IMR-90 (cell line): Measurements from ENCODE around the gene PSRC1. TPM values are rescaled to one million over a fixed set of nuclear protein-coding genes. Genes with fewer than 3 reads are reported as not detected.

Experiments
- ATAC-seq: fragments of 200-7000 bp; cut with Tn5 transposase; 2 replicates; pipeline ENCODE4 v1.9.1; 2020; ENCODE audit warnings: low read depth, mild to moderate bottlenecking, moderate library complexity
- BruUV-seq: library from RNA; stranded (reverse); fragments of 400-500 nt; replicated peaks from 2 replicates; lab custom pipeline; 2021; lab: Mats Ljungman, UMichigan
- CTCF ChIA-PET: fragments of 300-600 bp; formaldehyde crosslinking; extraction: SDS; loops from one replicate; lab custom pipeline; 2021; ENCODE audit warnings: antibody characterized with exemption; lab: Yijun Ruan, JAX
- POLR2A ChIA-PET: fragments of 300-600 bp; sonication (Branson Sonifier 250); formaldehyde crosslinking; loops from one replicate; lab custom pipeline; 2022; ENCODE audit warnings: antibody characterized with exemption; ENCODE audit not compliant: unreplicated experiment; lab: Charles Lee
- DNase-seq: peaks from one replicate; pipeline ENCODE4 v3.0.0; 2013
- H2AFZ ChIP-seq: replicated peaks from 2 replicates; pipeline ENCODE3; 2013; ENCODE audit warnings: low read length, mild to moderate bottlenecking; ENCODE audit not compliant: poor library complexity
- H2AK5ac ChIP-seq: 2 replicates; pipeline ENCODE4 v1.6.1; 2013; ENCODE audit warnings: low read depth, low read length, inconsistent platforms
- H2AK9ac ChIP-seq: replicated peaks from 2 replicates; pipeline ENCODE3; 2013; ENCODE audit warnings: mild to moderate bottlenecking, low read depth, low read length, moderate library complexity; ENCODE audit not compliant: poor library complexity
- H2BK120ac ChIP-seq: 2 replicates; pipeline ENCODE4 v1.6.1; 2013; ENCODE audit warnings: low read depth, low read length, inconsistent platforms
- H2BK15ac ChIP-seq: 3 replicates; pipeline ENCODE4 v1.6.1; 2013; ENCODE audit warnings: low read depth, low read length, inconsistent platforms
- H2BK20ac ChIP-seq: 2 replicates; pipeline ENCODE4 v1.6.1; 2013; ENCODE audit warnings: low read depth, mild to moderate bottlenecking, inconsistent platforms, low read length, moderate library complexity
- H2BK5ac ChIP-seq: 2 replicates; pipeline ENCODE4 v1.6.1; 2013; ENCODE audit warnings: mild to moderate bottlenecking, low read depth, low read length, inconsistent platforms; ENCODE audit not compliant: poor library complexity, severe bottlenecking
- H3K14ac ChIP-seq: replicated peaks from 2 replicates; pipeline ENCODE4 v1.6.1; 2013; ENCODE audit warnings: low read depth, low read length, inconsistent platforms
- H3K18ac ChIP-seq: 2 replicates; pipeline ENCODE4 v1.6.1; 2013; ENCODE audit warnings: low read depth, low read length, control low read depth
- H3K23ac ChIP-seq: 2 replicates; pipeline ENCODE4 v1.6.1; 2013; ENCODE audit warnings: low read depth, low read length, inconsistent platforms
- H3K27ac ChIP-seq: 2 replicates; pipeline ENCODE4 v1.5.1; 2013; ENCODE audit warnings: mild to moderate bottlenecking, control low read depth, low read length; ENCODE audit not compliant: insufficient read depth
- H3K27me3 ChIP-seq: 2 replicates; pipeline ENCODE4 v1.6.1; 2013; ENCODE audit warnings: low read length; ENCODE audit not compliant: control insufficient read depth, insufficient read depth
- H3K36me3 ChIP-seq: 2 replicates; pipeline ENCODE4 v1.6.1; 2013; ENCODE audit warnings: low read length, mixed read lengths; ENCODE audit not compliant: control insufficient read depth, insufficient read depth
- H3K4ac ChIP-seq: 2 replicates; pipeline ENCODE4 v1.6.1; 2013; ENCODE audit warnings: low read depth, low read length, inconsistent platforms
- H3K4me1 ChIP-seq: 2 replicates; pipeline ENCODE4 v1.6.1; 2013; ENCODE audit warnings: low read length, mixed read lengths; ENCODE audit not compliant: control insufficient read depth, insufficient read depth
- H3K4me2 ChIP-seq: 2 replicates; pipeline ENCODE4 v1.6.1; 2013; ENCODE audit warnings: low read depth, mild to moderate bottlenecking, control low read depth, low read length, moderate library complexity
- H3K4me3 ChIP-seq: 2 replicates; pipeline ENCODE4 v1.5.1; 2013; ENCODE audit warnings: low read depth, mild to moderate bottlenecking, control low read depth, low read length, moderate library complexity; ENCODE audit not compliant: insufficient read depth
- H3K56ac ChIP-seq: 2 replicates; pipeline ENCODE4 v1.6.1; 2013; ENCODE audit warnings: low read length, inconsistent platforms; ENCODE audit not compliant: insufficient read depth; ENCODE audit errors: extremely low read depth
- H3K79me1 ChIP-seq, 2 experiments: 2 replicates each; pipeline ENCODE4 v1.6.1; 2013; ENCODE audit warnings: low read length in 2 of 2, inconsistent platforms in 1 of 2, low read depth in 1 of 2
- H3K9ac ChIP-seq: 2 replicates; pipeline ENCODE4 v1.6.1; 2013; ENCODE audit warnings: low read depth, low read length, control low read depth
- H3K9me1 ChIP-seq: 2 replicates; pipeline ENCODE4 v1.6.1; 2013; ENCODE audit warnings: low read length, inconsistent platforms; ENCODE audit not compliant: insufficient read depth
- H3K9me3 ChIP-seq: 2 replicates; pipeline ENCODE4 v1.6.1; 2013; ENCODE audit warnings: low read length; ENCODE audit not compliant: control insufficient read depth, insufficient read depth
- H4K20me1 ChIP-seq: 2 replicates; pipeline ENCODE4 v1.6.1; 2013; ENCODE audit warnings: low read length, inconsistent platforms; ENCODE audit not compliant: insufficient read depth
- H4K5ac ChIP-seq: 2 replicates; pipeline ENCODE4 v1.6.1; 2013; ENCODE audit warnings: mild to moderate bottlenecking, low read depth, low read length, control low read depth
- H4K8ac ChIP-seq, 2 experiments: 2 replicates each; pipeline ENCODE4 v1.6.1; 2013; ENCODE audit warnings: low read depth in 2 of 2, low read length in 2 of 2, control low read depth in 1 of 2, inconsistent platforms in 1 of 2
- H4K91ac ChIP-seq: 2 replicates; pipeline ENCODE4 v1.6.1; 2013; ENCODE audit warnings: low read depth, low read length, inconsistent platforms; ENCODE audit not compliant: insufficient read depth
- BHLHE40 ChIP-seq: fragments of 150-350 bp; IDR thresholded peaks from 2 replicates; pipeline ENCODE4 v1.6.1; 2016; ENCODE audit warnings: mild to moderate bottlenecking, low read depth, low read length
- CEBPB ChIP-seq: IDR thresholded peaks from 2 replicates; pipeline ENCODE4 v1.6.1; 2012; ENCODE audit warnings: low read depth, low read length, improper control_type of control experiment
- CHD1 ChIP-seq: IDR thresholded peaks from 2 replicates; pipeline ENCODE4 v1.6.1; 2012; ENCODE audit warnings: low read depth, low read length, improper control_type of control experiment
- MAFK ChIP-seq: IDR thresholded peaks from 2 replicates; pipeline ENCODE4 v1.6.1; 2012; ENCODE audit warnings: low read depth, low read length, improper control_type of control experiment
- MAZ ChIP-seq: IDR thresholded peaks from 2 replicates; pipeline ENCODE4 v1.6.1; 2012; ENCODE audit warnings: low read depth, mild to moderate bottlenecking, low read length, improper control_type of control experiment, moderate library complexity, borderline replicate concordance
- NFE2L2 ChIP-seq: fragments of 150-350 bp; IDR thresholded peaks from 2 replicates; pipeline ENCODE4 v1.6.1; 2016; ENCODE audit warnings: low read depth, mild to moderate bottlenecking, low read length
- POLR2A ChIP-seq: IDR thresholded peaks from 2 replicates; pipeline ENCODE4 v1.6.1; 2012; ENCODE audit warnings: mild to moderate bottlenecking, low read depth, low read length
- RCOR1 ChIP-seq: IDR thresholded peaks from 2 replicates; pipeline ENCODE4 v1.6.1; 2012; ENCODE audit warnings: mild to moderate bottlenecking, low read length, improper control_type of control experiment; ENCODE audit not compliant: insufficient replicate concordance
- RFX5 ChIP-seq: IDR thresholded peaks from 2 replicates; pipeline ENCODE4 v1.8.0; 2012; ENCODE audit warnings: low read depth, mild to moderate bottlenecking, low read length, moderate library complexity
- SMC3 ChIP-seq: fragments of 150-350 bp; IDR thresholded peaks from 2 replicates; pipeline ENCODE4 v1.6.1; 2016; ENCODE audit warnings: low read depth, mild to moderate bottlenecking, antibody characterized with exemption, low read length, moderate library complexity
- WGBS, 2 experiments: methylation state at CpG; one replicate each; pipeline versions ENCODE4 v1.1.5 to v1.1.7; 2013; ENCODE audit warnings: missing lambda C conversion rate in 2 of 2; ENCODE audit not compliant: insufficient read length in 1 of 2; ENCODE audit errors: extremely low coverage in 2 of 2; 5-methylcytosine and 5-hydroxymethylcytosine counted together
- dilution Hi-C: fragments of 300-500 bp; cut with HindIII; formaldehyde crosslinking; loops from one replicate; pipeline ENCODE4 v1.14.3; 2018; ENCODE audit warnings: low sequenced_read_pairs; ENCODE audit not compliant: unreplicated experiment
- in situ Hi-C: fragments of 300-500 bp; cut with MboI; formaldehyde crosslinking; loops from 3 replicates; pipeline ENCODE4 v1.14.3; 2019; ENCODE audit warnings: low sequenced_read_pairs, inconsistent platforms, mixed read lengths
- intact Hi-C: fragments of 100-400 bp; cut with micrococcal nuclease; formaldehyde crosslinking; loops from 2 replicates; pipeline ENCODE4 v1.10.0; 2022
- polyA plus RNA-seq, 3 experiments: library from polyadenylated mRNA; depleted of rRNA; stranded (reverse); fragments of >200 nt; gene quantifications; 2 replicates each; pipeline ENCODE4 v1.2.3, GENCODE V29; 2012; ENCODE audit warnings: low replicate concordance in 1 of 3
- total RNA-seq: library from RNA; depleted of rRNA; stranded (reverse); fragments of >200 nt; gene quantifications from 2 replicates; pipeline ENCODE4 v1.2.3, GENCODE V29; 2012
- TF ChIP-seq, protein P1 (sequence below): conservative IDR thresholded peaks from 2 replicates; pipeline ENCODE4 v1.5.1; 2012; ENCODE audit warnings: mild to moderate bottlenecking, low read depth, low read length, improper control_type of control experiment
- TF ChIP-seq, protein P2 (sequence below): fragments of 150-350 bp; IDR thresholded peaks from 2 replicates; pipeline ENCODE4 v1.6.1; 2017; ENCODE audit warnings: mild to moderate bottlenecking, antibody characterized with exemption, low read length, low read depth
- TF ChIP-seq, protein P3 (sequence below): fragments of 150-350 bp; IDR thresholded peaks from 2 replicates; pipeline ENCODE4 v1.6.1; 2016; ENCODE audit warnings: low read depth, mild to moderate bottlenecking, low read length, moderate library complexity, borderline replicate concordance

PSRC1 gene
- total and polyA plus RNA-seq, 2 of the 4 experiments (the other 2 are of a cell fraction), result 34.6 to 40.3 TPM

DNA sequence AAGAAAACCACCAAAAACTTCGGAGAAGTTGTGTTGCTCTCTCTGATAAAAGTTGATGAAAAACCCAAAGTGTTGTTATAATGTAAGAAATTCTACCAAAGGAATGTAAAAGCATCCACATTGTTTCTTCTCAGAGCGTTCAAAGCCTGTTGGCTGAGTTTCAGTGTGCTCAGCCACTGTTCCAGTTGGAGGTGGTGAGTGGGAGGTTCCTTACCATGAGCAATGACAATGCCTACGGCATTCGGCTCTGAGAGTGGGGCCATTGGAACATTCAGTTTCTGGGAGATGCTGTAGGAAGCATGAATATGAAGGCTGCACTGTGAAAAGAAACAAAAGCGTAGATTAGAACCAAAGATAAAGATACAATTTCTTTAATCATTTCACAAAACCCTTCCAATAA lies 44.3 kb upstream of the PSRC1 start:
- no peak overlapping the region for H2BK20ac ChIP-seq
- ChIA-PET POLR2A (no interaction called here), CTCF (no interaction called here)
- H3K9me3 ChIP-seq, result peaks cover 3% of the 10 kb centered on the region
- no peak overlapping the region for H3K56ac ChIP-seq
- H2AFZ ChIP-seq, result no peak overlapping the region
- no peak overlapping the region for H3K23ac ChIP-seq
- H4K20me1 ChIP-seq, result no peaks in the 10 kb centered on the region
- H4K8ac ChIP-seq, result no peak overlapping the region
- H3K4me3 ChIP-seq, result no peak overlapping the region
- no peak overlapping the region for H3K27ac ChIP-seq
- H4K5ac ChIP-seq, result no peak overlapping the region
- ATAC-seq, result no peak
- H2BK5ac ChIP-seq, result no peak overlapping the region
- peaks cover 0 to 2% of the 10 kb centered on the region in 2 experiments; a peak in 1 of 4 replicates for H3K79me1 ChIP-seq
- H3K14ac ChIP-seq, result no peak overlapping the region
- TF ChIP-seq BHLHE40 (no peak), CEBPB (no peak), MAZ (no peak), NFE2L2 (no peak), MAFK (no peak), CHD1 (no peak), POLR2A (no peak), RCOR1 (no peak), RFX5 (no peak), SMC3 (no peak)
- TF ChIP-seq, protein P1, sequence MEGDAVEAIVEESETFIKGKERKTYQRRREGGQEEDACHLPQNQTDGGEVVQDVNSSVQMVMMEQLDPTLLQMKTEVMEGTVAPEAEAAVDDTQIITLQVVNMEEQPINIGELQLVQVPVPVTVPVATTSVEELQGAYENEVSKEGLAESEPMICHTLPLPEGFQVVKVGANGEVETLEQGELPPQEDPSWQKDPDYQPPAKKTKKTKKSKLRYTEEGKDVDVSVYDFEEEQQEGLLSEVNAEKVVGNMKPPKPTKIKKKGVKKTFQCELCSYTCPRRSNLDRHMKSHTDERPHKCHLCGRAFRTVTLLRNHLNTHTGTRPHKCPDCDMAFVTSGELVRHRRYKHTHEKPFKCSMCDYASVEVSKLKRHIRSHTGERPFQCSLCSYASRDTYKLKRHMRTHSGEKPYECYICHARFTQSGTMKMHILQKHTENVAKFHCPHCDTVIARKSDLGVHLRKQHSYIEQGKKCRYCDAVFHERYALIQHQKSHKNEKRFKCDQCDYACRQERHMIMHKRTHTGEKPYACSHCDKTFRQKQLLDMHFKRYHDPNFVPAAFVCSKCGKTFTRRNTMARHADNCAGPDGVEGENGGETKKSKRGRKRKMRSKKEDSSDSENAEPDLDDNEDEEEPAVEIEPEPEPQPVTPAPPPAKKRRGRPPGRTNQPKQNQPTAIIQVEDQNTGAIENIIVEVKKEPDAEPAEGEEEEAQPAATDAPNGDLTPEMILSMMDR, result no peak
- TF ChIP-seq, protein P2, sequence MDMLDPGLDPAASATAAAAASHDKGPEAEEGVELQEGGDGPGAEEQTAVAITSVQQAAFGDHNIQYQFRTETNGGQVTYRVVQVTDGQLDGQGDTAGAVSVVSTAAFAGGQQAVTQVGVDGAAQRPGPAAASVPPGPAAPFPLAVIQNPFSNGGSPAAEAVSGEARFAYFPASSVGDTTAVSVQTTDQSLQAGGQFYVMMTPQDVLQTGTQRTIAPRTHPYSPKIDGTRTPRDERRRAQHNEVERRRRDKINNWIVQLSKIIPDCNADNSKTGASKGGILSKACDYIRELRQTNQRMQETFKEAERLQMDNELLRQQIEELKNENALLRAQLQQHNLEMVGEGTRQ, result no peak
- TF ChIP-seq, protein P3, sequence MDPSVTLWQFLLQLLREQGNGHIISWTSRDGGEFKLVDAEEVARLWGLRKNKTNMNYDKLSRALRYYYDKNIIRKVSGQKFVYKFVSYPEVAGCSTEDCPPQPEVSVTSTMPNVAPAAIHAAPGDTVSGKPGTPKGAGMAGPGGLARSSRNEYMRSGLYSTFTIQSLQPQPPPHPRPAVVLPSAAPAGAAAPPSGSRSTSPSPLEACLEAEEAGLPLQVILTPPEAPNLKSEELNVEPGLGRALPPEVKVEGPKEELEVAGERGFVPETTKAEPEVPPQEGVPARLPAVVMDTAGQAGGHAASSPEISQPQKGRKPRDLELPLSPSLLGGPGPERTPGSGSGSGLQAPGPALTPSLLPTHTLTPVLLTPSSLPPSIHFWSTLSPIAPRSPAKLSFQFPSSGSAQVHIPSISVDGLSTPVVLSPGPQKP, result no peak
- no peak overlapping the region for H4K91ac ChIP-seq
- no peaks in the 10 kb centered on the region for H3K4me1 ChIP-seq
- no CpG with 5 or more reads among the region's 5 CpGs for WGBS, 2 experiments
- H2BK120ac ChIP-seq, result no peak overlapping the region
- no peak overlapping the region for H3K4me2 ChIP-seq
- H3K9me1 ChIP-seq, result peaks cover 3% of the 10 kb centered on the region; the same call in 1 of the 2 replicates
- peaks cover 32% of the 10 kb centered on the region for H3K36me3 ChIP-seq
- H2AK5ac ChIP-seq, result no peak overlapping the region
- dilution Hi-C loops (loop anchor here (25.0 kb wide), 1 partner anchor 115 kb away; the partner anchor contains the start of gene SARS1), intact Hi-C loops (loop anchor here (5.0 kb wide), 1 partner anchor 35 kb away; no protein-coding TSS in a partner anchor), in situ Hi-C loops (no loop called here)
- no peak overlapping the region for H2AK9ac ChIP-seq
- no TSS peak for BruUV-seq
- no peak overlapping the region for H3K18ac ChIP-seq
- H3K27me3 ChIP-seq, result no peaks in the 10 kb centered on the region
- DNase-seq, result no peak
- no peak overlapping the region for H2BK15ac ChIP-seq
- H3K4ac ChIP-seq, result no peak overlapping the region
- H3K9ac ChIP-seq, result no peak overlapping the region
